Spleen (tissue), 11 donors: ENCODE data around the gene SNX2. TPM values are rescaled to one million over a fixed set of nuclear protein-coding genes. Genes with fewer than 3 reads are reported as not detected.
A peak's percentile ranks its signal among the peaks of the same experiment; 100 is the strongest.

Experiments
- DNase-seq: peaks from one replicate; pipeline ENCODE4 v3.0.0-alpha.2; 2020
- H3K27ac ChIP-seq, 8 donors: fragments of 200-600 bp; sonication (generic) in 7 of 8; 1 replicate in 4 of 8; 2 replicates in 4 of 8; pipeline versions ENCODE4 v1.5.0 to v1.8.0; 2016 to 2021; ENCODE audit warnings: inconsistent platforms in 4 of 8, mild to moderate bottlenecking in 4 of 8, moderate library complexity in 1 of 8
- H3K27me3 ChIP-seq, 7 donors: fragments of 200-600 bp; sonication (generic) in 6 of 7; replicated peaks in 1 of 7; 1 replicate in 4 of 7; 2 replicates in 3 of 7; pipeline versions ENCODE4 v1.5.0 to v1.8.0; 2016 to 2021; ENCODE audit warnings: inconsistent platforms in 3 of 7, mild to moderate bottlenecking in 1 of 7
- H3K36me3 ChIP-seq, 6 donors: fragments of 200-600 bp; sonication (generic) in 5 of 6; 1 replicate in 4 of 6; 2 replicates in 2 of 6; pipeline versions ENCODE4 v1.5.0 to v1.8.0; 2016 to 2021; ENCODE audit warnings: inconsistent platforms in 2 of 6
- H3K4me1 ChIP-seq, 6 donors: fragments of 200-600 bp; sonication (generic) in 5 of 6; 1 replicate in 3 of 6; 2 replicates in 3 of 6; pipeline versions ENCODE4 v1.5.0 to v1.8.0; 2016 to 2021; ENCODE audit warnings: inconsistent platforms in 3 of 6
- H3K4me3 ChIP-seq, 8 donors: fragments of 200-600 bp; sonication (generic) in 7 of 8; 1 replicate in 4 of 8; 2 replicates in 4 of 8; pipeline versions ENCODE4 v1.5.0 to v1.8.0; 2016 to 2021; ENCODE audit warnings: inconsistent platforms in 4 of 8, mild to moderate bottlenecking in 4 of 8, moderate library complexity in 2 of 8
- H3K9me3 ChIP-seq, 8 donors: fragments of 200-600 bp; sonication (generic) in 7 of 8; 1 replicate in 4 of 8; 2 replicates in 4 of 8; pipeline versions ENCODE4 v1.5.0 to v1.8.0; 2016 to 2021; ENCODE audit warnings: inconsistent platforms in 4 of 8
- POLR2A ChIP-seq, 3 donors: fragments of 450-650 bp; IDR thresholded peaks; one replicate each; pipeline ENCODE4 v1.5.1; 2017; ENCODE audit warnings: antibody characterized with exemption in 3 of 3, mild to moderate bottlenecking in 1 of 3
- POLR2AphosphoS5 ChIP-seq, 3 donors: sonication (generic); formaldehyde crosslinking; IDR thresholded peaks; one replicate each; pipeline ENCODE4 v1.5.1; 2017; ENCODE audit warnings: antibody characterized with exemption in 3 of 3
- WGBS, 5 donors: extraction: QIAGEN DNeasy Blood & Tissue Kit in 3 of 5; methylation state at CpG; one replicate each; pipeline versions ENCODE4 v1.1.5 to v1.1.7; 2013 to 2018; 5-methylcytosine and 5-hydroxymethylcytosine counted together
- intact Hi-C: fragments of 100-400 bp; cut with DNase I; formaldehyde crosslinking; loops from one replicate; pipeline ENCODE4 v1.15.0; 2023; ENCODE audit warnings: low total_unique reads
- polyA plus RNA-seq, 3 donors: library from polyadenylated mRNA; stranded (reverse); fragments of 200-250 nt; gene quantifications; one replicate each; pipeline ENCODE4 v1.2.1, GENCODE V29; 2013
- total RNA-seq, 7 donors: library from RNA; depleted of rRNA in 3 of 7; stranded (reverse); fragments of >200 nt in 3 of 7; fragmentation: NEBNext Ultra II Directional in 4 of 7; extraction: Animal tissue kit (Norgen Biotek cat#: 25700) in 4 of 7; gene quantifications; one replicate each; pipeline versions ENCODE4 v1.1.0 to v1.2.1, GENCODE V29; 2016 to 2021
- TF ChIP-seq, protein P1 (sequence below), 11 experiments: fragments of 200-600 bp in 7 of 11; fragments of 450-650 bp in 4 of 11; sonication (generic) in 4 of 11; IDR thresholded peaks in 8 of 11; conservative IDR thresholded peaks in 3 of 11; 1 replicate in 7 of 11; 2 replicates in 4 of 11; pipeline versions ENCODE4 v1.4.0 to v1.8.0; 2016 to 2021; ENCODE audit warnings: antibody characterized with exemption in 11 of 11, inconsistent platforms in 4 of 11, mild to moderate bottlenecking in 1 of 11
- donor health status: healthy with polysubstance abuse.
- donor health status: DM: no; HTN: no; CAD: no; lungs with moderate emphysema.
- donor health status: DM: no; HTN: no; CAD: no.
- donor health status: Bipolar disorder and iron deficiency.
- donor health status: healthy.
- donor health status: DM: no; HTN: no; CAD: no.
- donor health status: DM: yes; HTN: yes; CAD: no.

The SNX2 gene
- total and polyA plus RNA-seq, 10 donors, result 69.0 to 158 (median 132) TPM

DNA sequence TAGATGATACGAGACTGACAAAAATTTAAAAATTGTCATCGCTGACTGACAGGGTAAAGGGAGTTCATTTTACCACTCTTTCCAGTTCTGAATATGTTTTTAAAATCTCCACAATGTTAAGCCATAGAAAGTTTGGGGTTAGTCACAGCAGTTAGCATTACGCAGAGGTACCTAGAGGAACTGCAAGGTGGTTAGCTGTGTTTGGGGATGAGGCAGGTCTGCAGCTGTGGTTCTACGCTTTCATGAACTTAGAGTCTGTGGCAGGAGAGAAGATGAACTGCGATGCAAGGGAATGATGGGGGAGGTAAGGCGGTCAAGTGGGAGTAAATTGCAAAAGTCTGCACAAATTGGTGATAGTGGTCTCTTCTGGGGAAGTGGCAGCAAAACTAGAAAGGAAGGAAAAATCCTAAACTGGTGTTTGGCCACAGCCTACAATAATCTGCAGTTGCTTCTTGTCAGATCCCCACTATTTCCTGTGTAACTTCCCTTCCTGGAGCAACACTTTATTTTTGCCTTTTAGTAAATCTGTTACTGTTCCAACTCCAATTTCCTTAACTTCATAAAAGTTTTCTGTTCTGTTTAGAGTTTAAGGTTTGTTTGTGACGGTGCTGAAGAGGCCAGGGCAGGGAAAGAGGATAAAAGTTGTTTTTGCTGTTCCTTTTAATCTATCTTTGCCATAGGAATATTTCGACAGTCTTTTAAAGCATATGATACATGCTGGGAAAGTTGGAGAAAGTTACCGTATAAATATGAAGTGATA, 38.6 kb upstream of the SNX2 start:
- WGBS, 5 donors, result 49 to 56% (median 53%) methylated on average over 9 of the region's 9 CpGs
- Histone ChIP-seq H3K27me3 (no peaks in the 10 kb centered on the region), H3K9me3 (no peaks in the 10 kb centered on the region), H3K4me3 (no peak overlapping the region), H3K27ac (no peak overlapping the region), H3K36me3 (no peaks in the 10 kb centered on the region), H3K4me1 (peaks cover 0 to 14% (median 6%) of the 10 kb centered on the region in 6 donors)
- intact Hi-C loops, result no loop called here
- TF ChIP-seq POLR2AphosphoS5 (IDR thresholded peaks at IDR 0.05) (no peak), POLR2A (IDR thresholded peaks at IDR 0.05) (no peak)
- TF ChIP-seq, protein P1, sequence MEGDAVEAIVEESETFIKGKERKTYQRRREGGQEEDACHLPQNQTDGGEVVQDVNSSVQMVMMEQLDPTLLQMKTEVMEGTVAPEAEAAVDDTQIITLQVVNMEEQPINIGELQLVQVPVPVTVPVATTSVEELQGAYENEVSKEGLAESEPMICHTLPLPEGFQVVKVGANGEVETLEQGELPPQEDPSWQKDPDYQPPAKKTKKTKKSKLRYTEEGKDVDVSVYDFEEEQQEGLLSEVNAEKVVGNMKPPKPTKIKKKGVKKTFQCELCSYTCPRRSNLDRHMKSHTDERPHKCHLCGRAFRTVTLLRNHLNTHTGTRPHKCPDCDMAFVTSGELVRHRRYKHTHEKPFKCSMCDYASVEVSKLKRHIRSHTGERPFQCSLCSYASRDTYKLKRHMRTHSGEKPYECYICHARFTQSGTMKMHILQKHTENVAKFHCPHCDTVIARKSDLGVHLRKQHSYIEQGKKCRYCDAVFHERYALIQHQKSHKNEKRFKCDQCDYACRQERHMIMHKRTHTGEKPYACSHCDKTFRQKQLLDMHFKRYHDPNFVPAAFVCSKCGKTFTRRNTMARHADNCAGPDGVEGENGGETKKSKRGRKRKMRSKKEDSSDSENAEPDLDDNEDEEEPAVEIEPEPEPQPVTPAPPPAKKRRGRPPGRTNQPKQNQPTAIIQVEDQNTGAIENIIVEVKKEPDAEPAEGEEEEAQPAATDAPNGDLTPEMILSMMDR (IDR thresholded peaks at IDR 0.05 in 8 of 11, conservative IDR thresholded peaks at IDR 0.05 in 3 of 11), result peak in 3 of 11 experiments; percentile 14 to 22 (median 14)
- no peak for DNase-seq

DNA sequence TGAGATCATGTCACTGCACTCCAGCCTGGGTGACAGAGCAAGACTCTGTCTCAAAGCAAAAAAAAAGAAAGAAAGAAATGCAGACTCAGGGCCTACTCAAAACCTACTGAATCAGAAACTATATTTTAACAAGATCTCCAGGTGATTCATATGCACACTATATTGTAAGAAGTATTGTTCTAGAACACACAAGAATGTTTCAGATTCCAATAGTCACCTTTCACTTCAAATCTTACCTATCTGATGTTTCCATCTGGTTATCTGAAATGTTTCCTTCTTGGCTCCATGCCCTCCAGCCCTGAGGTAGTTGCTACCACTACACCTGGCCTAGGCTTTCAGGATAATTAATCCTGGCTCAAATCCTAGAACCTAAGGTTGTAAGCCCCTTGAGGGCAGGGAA, 36.8 kb upstream of the SNX2 start:
- no peaks in the 10 kb centered on the region for H3K36me3 ChIP-seq
- peaks cover 0 to 14% (median 6%) of the 10 kb centered on the region in 6 donors for H3K4me1 ChIP-seq
- H3K9me3 ChIP-seq, result no peaks in the 10 kb centered on the region
- no peak overlapping the region for H3K27ac ChIP-seq
- TF ChIP-seq POLR2A (IDR thresholded peaks at IDR 0.05) (no peak), POLR2AphosphoS5 (IDR thresholded peaks at IDR 0.05) (no peak)
- TF ChIP-seq, protein P1 (IDR thresholded peaks at IDR 0.05 in 8 of 11, conservative IDR thresholded peaks at IDR 0.05 in 3 of 11), result no peak
- H3K4me3 ChIP-seq, result no peak overlapping the region
- no peaks in the 10 kb centered on the region for H3K27me3 ChIP-seq
- DNase-seq, result no peak
- intact Hi-C loops, result no loop called here

DNA sequence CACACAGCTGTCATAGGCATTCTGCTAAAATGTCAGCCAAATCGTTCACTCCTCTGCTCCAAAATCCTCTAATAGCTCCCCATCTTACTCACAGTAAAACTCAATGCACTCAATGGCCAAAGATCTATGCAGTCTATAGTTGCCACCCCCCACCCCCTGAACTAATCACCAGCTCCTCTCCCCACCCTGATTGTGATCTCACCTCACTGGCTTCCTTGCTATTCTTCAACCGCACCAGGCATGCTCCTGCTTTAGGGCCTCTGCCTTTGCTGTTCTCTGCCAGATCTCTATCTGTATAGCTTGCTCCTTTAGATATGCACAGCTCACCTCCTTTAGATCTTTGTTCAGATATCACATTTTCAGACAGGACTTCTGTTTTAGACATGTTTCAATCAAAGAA, 33.2 kb upstream of the SNX2 start:
- TF ChIP-seq, protein P1 (IDR thresholded peaks at IDR 0.05 in 8 of 11, conservative IDR thresholded peaks at IDR 0.05 in 3 of 11), result no peak
- TF ChIP-seq POLR2A (IDR thresholded peaks at IDR 0.05), result no peak
- TF ChIP-seq POLR2AphosphoS5 (IDR thresholded peaks at IDR 0.05), result no peak
- Histone ChIP-seq H3K27me3 (no peaks in the 10 kb centered on the region), H3K36me3 (no peaks in the 10 kb centered on the region), H3K4me1 (peaks cover 0 to 3% (median 0%) of the 10 kb centered on the region in 6 donors), H3K9me3 (no peaks in the 10 kb centered on the region), H3K4me3 (no peak overlapping the region), H3K27ac (no peak overlapping the region)
- WGBS, 5 donors, result 73 to 87% (median 82%) methylated on average over 2 of the region's 2 CpGs
- intact Hi-C loops, result no loop called here
- DNase-seq, result no peak

DNA sequence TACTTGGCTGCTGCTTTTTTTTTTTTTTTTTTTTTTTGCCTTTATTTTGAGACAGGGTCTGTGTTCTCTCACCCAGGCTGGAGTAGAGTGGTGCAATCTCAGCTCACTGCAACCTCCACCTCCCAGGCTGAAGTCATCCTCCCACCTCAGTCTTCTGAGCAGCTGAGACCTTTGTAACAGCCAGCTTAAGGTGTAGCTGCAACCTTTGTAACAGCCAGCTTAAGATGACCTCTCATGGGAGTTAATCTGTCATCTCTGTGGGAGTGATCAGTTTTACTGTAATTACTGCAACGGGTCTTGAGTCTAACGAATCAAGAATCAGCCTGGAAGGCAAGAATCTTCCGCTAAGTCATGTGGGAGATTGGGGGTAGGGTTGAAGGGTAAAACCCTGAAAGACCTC, 31.6 kb upstream of the SNX2 start:
- TF ChIP-seq, protein P1 (IDR thresholded peaks at IDR 0.05 in 8 of 11, conservative IDR thresholded peaks at IDR 0.05 in 3 of 11), result no peak
- TF ChIP-seq POLR2AphosphoS5 (IDR thresholded peaks at IDR 0.05) (no peak), POLR2A (IDR thresholded peaks at IDR 0.05) (no peak)
- Histone ChIP-seq H3K27ac (no peak overlapping the region), H3K9me3 (no peaks in the 10 kb centered on the region), H3K27me3 (no peaks in the 10 kb centered on the region), H3K4me1 (no peaks in the 10 kb centered on the region), H3K4me3 (no peak overlapping the region), H3K36me3 (no peaks in the 10 kb centered on the region)
- WGBS, 5 donors, result 68 to 86% (median 81%) methylated on average over 3 of the region's 3 CpGs
- no peak for DNase-seq
- intact Hi-C loops, result no loop called here
